GM19351 (cell line): ENCODE results near the gene DNASE1L2.
"Not testable (repeated sequence)": the region's sequence is repeated elsewhere in the genome, so short reads cannot be mapped to it uniquely, and the experiment has no call there.

ENCODE experiments used
- ATAC-seq: cut with Tn5 transposase; IDR thresholded peaks from one replicate; pipeline ENCODE4 v1.9.1; 2021; ENCODE audit warnings: mild to moderate bottlenecking, moderate library complexity; ENCODE audit not compliant: unreplicated experiment

The DNASE1L2 gene

DNA sequence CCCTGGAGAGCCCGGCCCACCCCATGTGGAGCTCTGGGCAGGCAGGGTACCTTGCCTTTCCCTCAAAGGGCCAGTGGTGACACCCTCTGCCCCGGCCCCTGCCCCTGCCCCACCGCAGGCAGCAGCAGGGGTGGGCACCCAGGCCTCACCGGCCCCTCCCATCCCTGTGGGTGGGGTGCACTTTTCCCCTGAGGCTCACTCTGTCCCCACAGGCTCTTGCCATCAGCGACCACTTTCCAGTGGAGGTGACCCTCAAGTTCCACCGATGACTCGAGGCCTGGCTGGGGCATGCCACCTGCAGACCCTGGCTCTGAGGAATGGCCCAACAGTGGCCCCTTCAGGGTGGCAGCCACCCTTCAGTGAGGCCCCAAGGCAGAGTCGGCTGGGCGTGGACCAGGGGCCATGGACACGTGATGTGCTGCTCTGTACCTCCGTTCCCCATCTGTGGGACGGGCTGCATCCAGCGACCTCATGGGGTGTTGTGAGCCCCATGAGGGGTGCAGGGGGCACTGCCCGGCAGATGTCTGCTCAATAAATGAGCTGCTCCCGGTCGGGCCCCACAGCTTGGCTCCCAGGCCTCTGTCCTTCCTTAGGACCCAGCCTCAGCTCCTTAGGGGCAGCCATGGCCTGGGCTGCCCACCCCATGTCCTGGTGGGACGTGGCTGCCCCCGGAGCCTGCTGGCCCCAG lies 2.0 kb downstream of the DNASE1L2 start:
- no peak for ATAC-seq

DNA sequence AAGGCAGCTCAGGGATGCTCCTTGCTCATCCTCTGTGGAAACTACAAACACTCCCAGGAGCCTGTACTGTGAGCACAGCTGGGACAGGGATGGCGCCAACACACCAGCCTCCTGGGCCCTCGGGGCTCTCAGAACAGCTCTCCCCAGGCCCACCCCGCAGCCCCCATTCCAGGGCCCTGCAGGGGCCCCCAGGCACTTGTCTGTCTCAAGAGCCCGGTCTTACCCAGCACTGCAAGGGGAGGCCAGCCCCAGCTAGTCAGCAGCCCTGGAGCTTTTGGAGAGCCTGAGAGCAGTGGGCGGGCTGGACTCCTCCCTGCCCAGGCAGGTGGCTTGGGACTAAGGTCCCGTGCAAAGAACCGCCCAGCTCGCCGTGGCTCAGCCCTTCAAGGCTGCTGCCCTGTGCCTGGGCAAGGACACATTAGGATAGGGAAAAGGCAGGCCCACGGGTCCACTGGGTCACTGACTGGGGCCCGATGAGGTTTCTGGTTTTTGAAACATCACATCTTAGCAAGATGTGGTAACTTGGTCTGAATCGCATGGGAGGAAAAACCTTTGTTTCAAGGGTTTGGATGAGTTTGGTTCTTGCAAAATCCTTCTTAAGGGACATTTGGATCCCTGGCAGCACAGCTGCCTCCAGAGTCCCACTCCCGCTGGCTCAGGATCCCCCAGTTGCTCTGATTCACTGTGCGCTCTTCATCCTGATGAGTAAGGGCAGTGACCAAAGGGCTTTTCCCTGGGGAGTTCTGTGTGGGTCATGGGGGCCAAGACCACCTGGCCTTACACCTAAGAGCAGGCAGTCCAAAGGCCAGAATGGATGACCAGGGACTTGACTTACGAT lies 2.8 kb downstream of the DNASE1L2 start:
- ATAC-seq = no peak

DNA sequence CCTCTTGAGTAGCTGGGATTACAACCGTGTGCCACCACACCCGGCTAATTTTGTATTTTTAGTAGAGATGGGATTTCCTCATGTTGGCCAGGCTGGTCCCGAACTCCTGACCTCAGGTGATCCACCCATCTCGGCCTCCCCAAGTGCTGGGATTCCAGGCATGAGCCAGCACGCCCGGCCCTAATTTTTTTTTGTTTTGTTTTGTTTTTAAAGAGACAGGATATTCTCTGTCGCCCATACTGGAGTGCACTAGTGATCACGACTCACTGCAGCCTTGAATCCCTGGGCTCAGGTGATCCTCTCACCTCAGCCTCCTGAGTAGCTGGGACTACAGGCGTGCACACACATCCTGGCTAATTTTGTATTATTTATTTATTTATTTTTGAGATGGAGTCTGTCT lies 4.1 kb downstream of the DNASE1L2 start:
- not testable (repeated sequence) for ATAC-seq

DNA sequence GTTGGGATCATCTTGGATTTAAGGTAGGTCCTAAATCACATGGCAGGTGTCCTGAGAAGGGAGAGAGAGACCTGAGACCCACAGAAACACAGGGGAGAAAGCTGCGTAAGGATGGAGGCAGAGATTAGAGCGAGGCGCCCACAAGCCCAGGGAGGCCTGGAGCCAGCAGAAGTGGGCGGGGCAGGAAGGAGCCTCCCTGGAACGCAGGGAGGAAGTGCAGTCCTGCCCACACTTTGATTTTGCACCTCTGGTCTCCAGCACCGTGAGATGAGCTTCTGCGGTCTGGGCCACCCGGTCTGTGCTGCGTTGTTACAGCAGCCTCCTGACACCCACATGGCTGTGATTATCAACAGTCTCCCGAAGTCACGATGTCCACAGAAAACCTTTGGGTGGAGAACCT lies 6.4 kb downstream of the DNASE1L2 start:
- no peak for ATAC-seq

DNA sequence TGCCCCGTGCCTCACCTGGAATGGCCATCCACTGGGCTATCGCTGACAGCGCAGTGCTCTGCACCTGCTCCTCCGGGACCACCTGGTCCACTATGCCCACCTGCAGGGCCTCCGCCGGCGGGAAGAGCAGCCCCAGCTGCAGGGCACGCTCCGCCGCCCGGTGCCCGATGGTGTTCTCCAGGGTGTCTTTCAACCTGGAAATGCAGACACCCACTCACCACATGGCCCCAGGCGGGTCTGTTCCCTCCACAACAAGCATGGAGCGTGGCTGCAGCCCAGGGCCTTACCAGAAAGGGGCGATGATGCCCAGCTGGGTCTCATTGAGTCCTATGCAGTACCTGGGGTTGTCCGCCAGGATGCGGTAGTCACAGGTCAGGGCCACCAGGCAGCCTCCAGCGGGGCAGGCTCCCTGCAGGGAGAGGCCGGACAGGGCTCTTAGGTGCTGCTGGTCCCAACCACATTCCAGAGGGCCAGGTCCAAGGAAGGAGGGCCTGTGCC lies 6.8 kb downstream of the DNASE1L2 start:
- ATAC-seq = no peak

DNA sequence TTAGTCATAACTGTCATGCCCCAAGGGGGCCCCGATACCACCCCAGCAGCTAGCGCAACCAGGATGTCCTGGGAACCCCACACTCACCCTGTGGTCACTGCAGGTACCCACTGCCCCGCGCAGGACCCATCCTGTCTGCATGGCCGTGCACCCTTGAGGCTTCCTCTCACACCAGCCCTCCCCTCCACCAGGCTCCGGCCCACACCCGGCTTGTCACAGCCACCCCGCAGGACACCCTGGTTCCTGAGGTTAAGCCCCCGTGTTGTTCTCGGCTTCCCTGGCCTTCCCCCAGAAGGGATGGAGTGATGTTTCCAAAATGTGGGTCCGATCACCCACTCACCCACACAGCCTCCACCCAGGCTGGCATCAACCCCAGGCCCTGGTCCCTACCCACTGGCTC lies 7.5 kb downstream of the DNASE1L2 start:
- no peak for ATAC-seq

DNA sequence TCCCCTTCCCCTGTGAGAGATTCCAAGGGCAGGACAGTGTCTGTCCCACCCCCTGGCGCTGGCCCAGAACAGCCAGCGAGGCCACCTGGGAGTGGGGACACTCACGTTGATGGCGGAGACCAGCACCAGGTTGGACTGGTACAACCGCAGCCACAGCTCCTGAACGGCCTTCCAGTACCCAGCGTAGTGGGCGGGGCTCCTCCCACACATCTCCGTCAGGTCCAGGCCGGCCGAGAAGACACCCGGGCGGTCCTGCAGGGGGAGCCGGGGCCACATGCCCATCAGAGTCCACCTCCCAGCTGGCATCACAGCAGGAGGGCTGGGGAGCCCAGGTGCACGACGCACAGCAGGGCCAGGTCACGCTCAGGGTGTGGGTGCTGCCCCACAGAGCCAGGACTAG lies 8.1 kb downstream of the DNASE1L2 start:
- ATAC-seq = no peak

DNA sequence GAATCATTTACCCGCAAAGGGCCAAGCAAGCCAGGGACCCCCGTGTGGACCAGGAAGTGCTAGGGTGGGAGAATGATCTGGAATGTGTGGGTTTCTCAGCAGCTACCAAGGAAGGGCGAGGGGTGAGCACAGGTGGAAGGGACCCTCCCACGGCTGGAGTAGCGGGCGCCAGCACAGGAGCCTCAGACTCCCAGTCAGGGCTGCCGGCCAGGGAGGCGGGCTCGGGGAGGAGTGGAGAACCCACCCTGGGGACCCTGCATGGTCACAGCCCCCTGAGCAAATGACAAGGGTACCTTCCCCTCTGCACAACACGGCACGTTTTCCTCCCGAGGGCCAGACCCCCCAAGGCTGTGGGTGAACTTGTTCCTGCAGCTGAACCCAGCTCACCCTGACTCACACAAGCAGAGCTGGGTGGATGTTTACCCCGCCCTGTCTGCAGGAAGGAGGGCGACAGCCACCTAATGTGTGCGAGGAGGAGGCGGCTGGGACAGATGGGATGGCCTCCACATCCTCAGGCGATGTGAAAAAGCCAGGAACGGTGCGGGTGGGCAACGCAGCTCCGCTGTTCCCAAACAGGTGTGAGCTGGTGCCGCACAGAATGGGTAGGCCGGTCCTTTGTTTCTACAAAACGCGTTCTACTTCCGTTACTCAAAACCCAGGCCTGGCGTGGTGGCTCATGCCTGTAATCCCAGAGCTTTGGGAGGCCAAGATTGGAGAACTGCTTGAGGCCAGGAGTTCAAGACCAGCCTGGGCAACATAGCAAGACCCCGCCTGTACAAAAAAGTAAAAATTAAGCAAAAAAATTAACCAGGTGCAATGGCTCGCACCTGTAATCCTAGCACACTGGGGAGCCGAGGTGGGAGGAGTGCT lies 8.9 kb downstream of the DNASE1L2 start:
- no peak for ATAC-seq

DNA sequence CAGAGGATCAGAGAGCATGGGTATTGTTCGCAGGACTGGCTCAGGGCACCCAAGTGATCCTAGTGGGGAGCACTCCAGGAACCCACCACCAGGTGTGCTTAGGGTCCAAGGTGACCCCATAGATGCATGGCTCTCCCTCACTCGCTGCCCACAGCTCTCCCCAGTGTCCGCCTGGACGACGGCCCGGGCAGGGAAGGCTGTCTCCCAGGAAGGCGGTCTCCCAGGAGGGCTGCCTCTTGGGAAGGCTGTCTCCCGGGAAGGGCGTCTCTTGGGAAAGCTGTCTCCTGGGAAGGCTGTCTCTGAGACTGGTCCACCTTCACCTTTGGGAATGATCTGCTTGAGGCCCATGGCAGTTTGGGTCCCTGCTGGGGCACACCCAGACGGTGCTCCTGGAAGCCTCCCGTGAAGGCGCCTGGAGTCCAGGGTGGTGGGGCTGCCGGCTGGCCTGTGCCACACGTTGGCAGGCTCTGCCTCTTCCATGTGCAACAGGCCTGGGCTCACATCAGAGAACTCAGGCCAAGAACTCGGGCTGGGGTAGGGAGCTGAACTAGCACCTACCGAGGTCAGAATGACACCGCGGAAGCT lies 10.1 kb downstream of the DNASE1L2 start:
- ATAC-seq = no peak

DNA sequence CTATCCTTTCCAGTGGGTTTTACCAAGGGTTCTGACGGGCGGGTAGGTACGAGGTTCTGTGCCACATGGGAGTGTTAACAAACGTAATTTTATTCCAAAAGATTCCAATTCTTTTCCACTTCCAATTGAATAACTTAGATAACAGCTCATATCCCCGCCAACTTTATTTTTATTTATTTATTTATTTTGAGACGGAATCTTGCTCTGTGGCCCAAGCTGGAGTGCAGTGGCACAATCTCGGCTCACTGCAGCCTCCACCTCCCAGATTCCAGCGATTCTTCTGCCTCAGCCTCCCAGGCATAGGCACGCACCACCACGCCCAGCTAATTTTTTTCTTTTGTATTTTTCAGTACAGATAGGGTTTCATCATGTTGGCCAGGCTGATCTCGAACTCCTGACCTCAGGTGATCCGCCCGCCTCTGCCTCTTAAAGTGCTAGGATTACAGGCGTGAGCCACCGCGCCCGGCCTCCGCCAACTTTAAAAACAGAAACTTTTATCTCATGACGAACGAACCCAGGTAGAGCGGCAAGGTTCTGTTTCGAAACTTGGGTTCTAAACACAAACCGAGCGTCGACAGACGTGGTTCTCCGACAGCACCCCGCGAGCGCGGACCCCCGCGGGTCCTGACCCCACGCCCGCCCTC lies 14.5 kb downstream of the DNASE1L2 start:
- peak; percentile 22 for ATAC-seq

DNA sequence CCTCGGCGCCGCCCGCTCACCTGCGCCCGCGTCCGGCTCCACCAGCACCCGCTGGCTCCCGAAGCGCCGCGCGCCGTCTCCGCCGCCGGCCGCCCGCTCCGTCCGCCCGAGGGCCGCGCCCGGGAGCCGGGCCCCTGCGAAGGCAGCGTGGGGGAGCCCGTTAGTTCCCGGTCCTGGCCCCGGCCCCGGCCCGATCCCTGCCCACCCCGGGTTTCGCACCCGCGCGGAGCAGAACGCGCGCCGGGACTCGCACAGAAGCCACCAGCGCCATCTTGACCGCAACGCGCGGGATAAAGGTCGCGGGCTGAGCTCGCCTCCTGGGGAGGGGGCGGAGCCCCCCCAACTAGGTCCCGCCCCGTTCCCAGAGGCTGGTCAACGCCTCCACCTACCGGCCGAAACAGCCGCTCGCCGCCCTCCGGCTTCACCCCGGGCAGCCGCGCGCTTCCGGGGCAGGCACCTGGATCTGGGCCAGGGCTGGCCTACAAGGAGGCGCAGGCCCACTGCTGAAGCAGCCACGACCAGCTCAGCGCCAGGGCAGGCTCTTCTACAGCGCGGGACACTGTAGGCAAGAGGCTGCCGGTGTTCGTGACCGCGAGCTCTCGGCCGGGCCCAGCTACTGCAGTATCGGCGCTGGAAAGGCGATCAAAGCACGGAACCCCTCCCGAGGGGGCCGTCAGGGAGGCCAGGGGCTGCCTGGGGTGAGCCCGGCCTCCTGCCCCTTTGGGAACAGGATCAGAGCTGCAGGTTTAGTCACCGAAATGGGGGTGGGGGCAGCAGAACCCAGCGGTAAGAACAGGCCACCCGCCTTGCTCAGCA lies 15.3 kb downstream of the DNASE1L2 start, which contains the start of gene ECI1:
Gene ECI1 (minus strand): TSS at position 292 of the 816 bp plus-strand sequence. CDS start 21 bp downstream, at position 271.
- ATAC-seq = peak; percentile 84

DNA sequence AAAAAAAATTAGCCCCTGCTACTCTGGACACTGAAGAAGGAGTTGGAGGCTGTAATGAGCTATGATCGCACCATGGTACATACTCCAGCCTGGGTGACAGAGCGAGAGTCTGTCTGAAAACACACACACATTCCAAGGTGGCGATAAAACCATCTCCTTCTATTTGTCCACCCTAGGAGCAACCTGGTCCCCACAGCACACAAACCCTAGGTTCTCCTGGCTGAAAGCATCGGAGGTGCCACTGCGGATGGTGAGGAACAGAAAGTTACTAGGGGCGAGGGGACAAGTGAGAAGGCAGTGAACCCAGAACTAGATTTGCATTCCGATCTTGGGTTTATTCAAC lies 16.5 kb downstream of the DNASE1L2 start:
- ATAC-seq = no peak

DNA sequence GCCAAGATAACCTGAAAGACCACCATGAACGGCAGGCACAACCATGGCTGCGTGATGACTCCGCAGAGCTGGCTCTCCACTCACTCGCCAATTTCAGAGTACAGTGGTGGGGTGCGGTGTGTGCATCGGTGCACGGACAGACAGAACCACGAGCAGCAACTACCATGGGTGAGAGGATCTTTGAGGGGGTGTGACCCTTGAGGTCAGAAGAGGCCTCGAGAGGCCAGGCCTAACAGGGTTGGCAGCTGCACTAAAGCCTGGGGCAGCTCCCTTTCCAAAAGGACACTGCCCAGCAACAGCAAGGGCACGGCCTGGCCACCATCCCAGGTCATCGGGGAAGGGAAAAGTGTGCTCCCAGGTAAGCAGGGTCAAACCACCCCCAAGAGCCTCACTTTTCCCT lies 17.0 kb downstream of the DNASE1L2 start:
- no peak for ATAC-seq

DNA sequence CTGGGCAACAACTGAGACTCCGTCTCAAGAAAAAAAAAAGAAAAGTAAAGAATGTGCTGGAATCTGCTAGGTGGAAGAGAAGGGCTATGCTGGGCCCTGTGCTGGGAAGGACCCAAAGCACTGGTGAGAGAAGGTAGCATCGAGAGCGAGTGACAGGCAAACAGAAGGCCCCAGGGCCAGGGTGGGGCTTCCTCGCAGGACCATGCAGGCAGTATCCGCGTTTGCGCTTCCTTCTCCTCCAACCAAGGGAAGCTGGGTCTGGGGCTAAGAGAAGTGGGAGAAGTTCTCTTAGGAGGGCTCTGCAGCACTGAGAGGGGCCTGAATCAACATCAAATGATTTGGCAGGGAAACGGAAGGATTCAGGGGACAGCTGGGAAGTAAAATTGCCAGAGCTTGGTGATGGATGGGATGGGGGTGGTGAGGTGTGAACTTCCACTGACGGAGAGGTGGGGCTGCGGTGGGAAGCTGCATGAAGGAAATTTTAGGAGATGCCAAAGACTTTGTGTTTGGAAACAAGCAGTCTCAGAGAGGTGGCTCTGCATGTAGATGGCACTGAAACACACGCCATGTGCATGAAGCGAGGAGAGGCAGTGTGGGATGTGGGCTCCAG lies 20.4 kb downstream of the DNASE1L2 start:
- ATAC-seq = no peak

DNA sequence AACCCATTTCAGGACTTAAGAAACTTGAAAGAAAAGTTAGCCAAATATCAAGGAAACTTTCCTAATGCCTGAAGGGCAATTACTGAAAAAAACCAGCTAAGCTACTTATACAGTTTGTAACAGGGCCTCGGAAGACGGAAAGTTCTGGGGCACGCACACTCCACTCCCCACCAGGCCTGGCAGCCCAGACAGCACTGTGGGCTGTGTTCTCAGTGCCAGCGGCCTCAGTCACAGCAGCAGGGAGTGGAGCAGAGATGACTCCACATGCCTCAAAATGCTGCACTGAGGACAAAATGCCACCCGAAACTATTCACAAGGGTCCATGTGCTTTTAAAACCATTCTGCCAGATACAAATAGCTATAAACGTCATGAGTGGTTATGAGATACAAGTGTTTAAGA lies 21.5 kb downstream of the DNASE1L2 start:
- no peak for ATAC-seq

DNA sequence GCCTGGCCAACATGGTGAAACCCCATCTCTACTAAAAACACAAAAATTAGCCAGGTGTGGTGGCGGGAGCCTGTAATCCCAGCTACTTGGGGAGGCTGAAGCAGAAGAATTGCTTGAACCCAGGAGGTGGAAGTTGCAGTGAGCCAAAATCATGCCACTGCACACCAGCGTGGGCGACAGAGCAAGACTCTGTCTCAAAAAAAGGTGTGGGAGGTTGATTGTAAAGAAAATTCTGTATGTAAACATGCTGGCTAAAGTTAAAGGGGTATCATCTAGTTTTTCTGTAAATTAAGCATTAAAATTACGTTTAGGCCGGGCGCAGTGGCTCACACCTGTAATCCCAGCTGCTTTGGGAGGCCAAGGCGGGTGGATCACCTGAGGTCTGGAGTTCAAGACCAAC lies 22.3 kb downstream of the DNASE1L2 start:
- not testable (repeated sequence) for ATAC-seq

DNA sequence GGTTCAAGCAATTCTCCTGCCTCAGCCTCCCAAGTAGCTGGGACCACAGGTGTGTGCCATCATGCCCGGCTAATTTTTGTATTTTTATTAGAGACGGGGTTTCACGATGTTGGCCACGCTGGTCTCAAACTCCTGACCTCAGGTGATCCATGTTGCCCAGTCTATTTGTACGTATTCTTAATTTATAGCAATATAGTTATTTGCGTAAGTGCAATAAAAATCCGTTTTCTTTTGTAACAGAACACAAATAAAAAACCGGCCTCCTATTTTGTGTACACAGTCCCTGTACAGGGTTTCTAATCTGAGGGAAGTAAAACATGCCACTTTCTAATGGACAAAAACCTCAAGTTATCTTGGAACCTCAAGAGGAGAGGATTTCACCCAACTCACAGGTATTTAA lies 24.0 kb downstream of the DNASE1L2 start:
- no peak for ATAC-seq

DNA sequence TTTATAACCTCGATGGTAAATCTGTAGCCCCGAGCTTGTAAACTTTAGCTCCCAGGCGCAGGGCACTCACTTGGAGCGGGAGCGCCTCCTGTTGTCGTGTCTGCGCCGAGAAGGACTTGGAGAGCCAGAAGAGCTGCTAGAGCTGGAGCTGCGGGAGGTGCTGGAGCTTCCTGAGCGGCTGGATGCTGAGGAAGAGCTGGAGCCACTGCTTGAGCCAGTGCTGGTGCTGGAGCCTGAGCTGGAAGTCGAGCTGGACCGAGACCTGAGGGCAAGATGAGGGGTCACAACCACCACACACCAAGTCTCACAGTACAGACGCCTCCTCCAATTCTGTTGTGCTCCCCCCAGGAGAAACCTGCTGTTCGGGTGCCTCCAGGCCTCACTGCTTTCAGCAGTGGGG lies 26.8 kb downstream of the DNASE1L2 start:
- ATAC-seq = not testable (repeated sequence)

DNA sequence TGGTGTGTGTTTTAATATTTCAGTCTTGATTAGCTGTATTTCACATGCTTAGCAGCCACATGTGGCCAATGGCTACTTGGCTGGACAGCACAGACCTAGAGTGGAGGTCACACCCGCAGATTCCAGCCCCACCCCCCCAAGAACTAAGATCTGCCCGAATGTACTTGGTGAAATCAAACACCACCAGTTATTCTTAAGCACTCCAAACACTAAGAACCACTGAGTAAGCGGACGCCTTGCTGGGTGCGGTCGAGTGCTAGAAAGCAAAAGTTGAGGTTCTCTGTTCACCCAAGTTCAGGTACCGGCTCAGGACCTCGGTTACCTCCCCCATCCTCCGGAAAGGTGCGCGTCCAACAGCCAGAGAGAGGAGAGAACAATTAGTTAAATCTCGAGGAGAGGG lies 30.6 kb downstream of the DNASE1L2 start:
- ATAC-seq = not testable (repeated sequence)
